Epithelial cell of esophagus (primary cell): ENCODE results near the gene CCDC92.
A peak's percentile ranks its signal among the peaks of the same experiment; 100 is the strongest.

Experiments used
- DNase-seq: peaks from one replicate; pipeline ENCODE4 v3.0.0; 2010; ENCODE audit warnings: low read depth
- H3K4me3 ChIP-seq: 2 replicates; pipeline ENCODE4 v1.5.1; 2011; ENCODE audit warnings: mild to moderate bottlenecking, low read length, control low read depth
- CTCF ChIP-seq: IDR thresholded peaks from 2 replicates; pipeline ENCODE4 v1.5.1; 2011; ENCODE audit warnings: low read depth, mild to moderate bottlenecking, low read length, control low read depth, inconsistent platforms; ENCODE audit not compliant: insufficient read depth; ENCODE audit errors: missing control alignments

Gene CCDC92

GRCh38 chr12:123936471-123936870 is 36.2 kb downstream of the CCDC92 start:
- DNase-seq: no peak
- no peak overlapping the region for H3K4me3 ChIP-seq
- TF ChIP-seq CTCF: no peak

GRCh38 chr12:123935956-123936355 is 36.7 kb downstream of the CCDC92 start:
- DNase-seq: no peak

GRCh38 chr12:123934829-123935228 is 37.8 kb downstream of the CCDC92 start:
- peak; percentile 26 for DNase-seq
- no peak for TF ChIP-seq CTCF
- no peak overlapping the region for H3K4me3 ChIP-seq

More at GRCh38 chr12:123935956-123936355, 36.7 kb downstream of the CCDC92 start:
- H3K4me3 ChIP-seq: no peak overlapping the region
- no peak for TF ChIP-seq CTCF

GRCh38 chr12:123934016-123934620 is 38.5 kb downstream of the CCDC92 start:
- DNase-seq: no peak
- TF ChIP-seq CTCF: no peak
- H3K4me3 ChIP-seq: no peak overlapping the region

- no peak for DNase-seq
- H3K4me3 ChIP-seq: no peak overlapping the region
- no peak for TF ChIP-seq CTCF
Measured at GRCh38 chr12:123933214-123933613, 39.4 kb downstream of the CCDC92 start.

GRCh38 chr12:123931686-123932321 is 40.8 kb downstream of the CCDC92 start:
- no peak for TF ChIP-seq CTCF
- DNase-seq: no peak
- H3K4me3 ChIP-seq: no peak overlapping the region

- no peak for TF ChIP-seq CTCF
- no peak for DNase-seq
- H3K4me3 ChIP-seq: no peak overlapping the region
Measured at GRCh38 chr12:123929946-123930583, 42.6 kb downstream of the CCDC92 start.
